Keratinocyte (primary cell): ENCODE data around the gene GBGT1. TPM values are rescaled to one million over a fixed set of nuclear protein-coding genes. Genes with fewer than 3 reads are reported as not detected.

Experiments
- DNase-seq: peaks from one replicate; pipeline ENCODE4 v3.0.0-alpha.2; 2011; ENCODE audit warnings: low read depth, missing footprints, low spot score
- FAIRE-seq: peaks from 2 replicates; lab custom pipeline; 2011; peaks lifted over from hg19 to GRCh38; lab: Jason Lieb, UNC
- H2AFZ ChIP-seq: 2 replicates; pipeline ENCODE4 v1.6.0; 2012; ENCODE audit warnings: low read length, control low read depth, inconsistent platforms; ENCODE audit not compliant: control insufficient read depth
- H3K27ac ChIP-seq: 2 replicates; pipeline ENCODE4 v1.5.1; 2011; ENCODE audit warnings: low read length; ENCODE audit not compliant: control insufficient read depth, insufficient read depth
- H3K27me3 ChIP-seq: 3 replicates; pipeline ENCODE4 v1.6.0; 2011; ENCODE audit warnings: low read length; ENCODE audit not compliant: control insufficient read depth, insufficient read depth; ENCODE audit errors: extremely low read depth
- H3K36me3 ChIP-seq, 2 experiments: 2 replicates in 1 of 2; 3 replicates in 1 of 2; pipeline ENCODE4 v1.5.1; 2011; ENCODE audit warnings: low read length in 2 of 2, mild to moderate bottlenecking in 1 of 2; ENCODE audit not compliant: control insufficient read depth in 2 of 2, insufficient read depth in 2 of 2; ENCODE audit errors: extremely low read depth in 1 of 2
- H3K4me1 ChIP-seq: 3 replicates; pipeline ENCODE4 v1.5.1; 2011; ENCODE audit warnings: low read length; ENCODE audit not compliant: control insufficient read depth, insufficient read depth; ENCODE audit errors: extremely low read depth
- H3K4me2 ChIP-seq: 3 replicates; pipeline ENCODE4 v1.6.0; 2011; ENCODE audit warnings: low read depth, low read length; ENCODE audit not compliant: control insufficient read depth, insufficient read depth; ENCODE audit errors: extremely low read depth
- H3K4me3 ChIP-seq, 3 experiments: fragments of 200-600 bp in 1 of 3; sonication (generic) in 1 of 3; 2 replicates in 2 of 3; 3 replicates in 1 of 3; pipeline ENCODE4 v1.5.1; 2011 to 2016; ENCODE audit warnings: low read length in 3 of 3, mild to moderate bottlenecking in 3 of 3, control low read depth in 2 of 3, inconsistent platforms in 1 of 3, low read depth in 1 of 3, mixed read lengths in 1 of 3, mixed run types in 1 of 3, moderate library complexity in 1 of 3; ENCODE audit not compliant: control insufficient read depth in 2 of 3, insufficient read depth in 2 of 3; ENCODE audit errors: extremely low read depth in 1 of 3
- H3K79me2 ChIP-seq: 2 replicates; pipeline ENCODE4 v1.6.0; 2012; ENCODE audit warnings: low read length; ENCODE audit not compliant: control insufficient read depth, insufficient read depth
- H3K9ac ChIP-seq: 3 replicates; pipeline ENCODE4 v1.6.0; 2011; ENCODE audit warnings: low read length; ENCODE audit not compliant: control insufficient read depth, insufficient read depth; ENCODE audit errors: extremely low read depth
- H3K9me1 ChIP-seq: 3 replicates; pipeline ENCODE4 v1.6.0; 2011; ENCODE audit warnings: low read length; ENCODE audit not compliant: control insufficient read depth, insufficient read depth; ENCODE audit errors: extremely low read depth
- H3K9me3 ChIP-seq: 2 replicates; pipeline ENCODE4 v1.5.1; 2012; ENCODE audit warnings: low read depth, low read length; ENCODE audit not compliant: control insufficient read depth
- H4K20me1 ChIP-seq: 3 replicates; pipeline ENCODE4 v1.6.0; 2011; ENCODE audit warnings: low read length; ENCODE audit not compliant: control insufficient read depth, insufficient read depth; ENCODE audit errors: extremely low read depth
- CTCF ChIP-seq, 3 experiments: IDR thresholded peaks in 1 of 3; conservative IDR thresholded peaks in 1 of 3; optimal IDR thresholded peaks in 1 of 3; 2 replicates in 2 of 3; 3 replicates in 1 of 3; pipeline versions ENCODE3 to v1.5.1; 2011; ENCODE audit warnings: low read length in 3 of 3, mild to moderate bottlenecking in 3 of 3, moderate library complexity in 2 of 3, control low read depth in 1 of 3, inconsistent platforms in 1 of 3; ENCODE audit not compliant: insufficient read depth in 2 of 3; ENCODE audit errors: extremely low read depth in 1 of 3
- EZH2 ChIP-seq: IDR thresholded peaks from one replicate; pipeline ENCODE4 v1.6.1; 2012; ENCODE audit warnings: inconsistent platforms, mild to moderate bottlenecking, low read length, moderate library complexity
- dilution Hi-C: fragments of 300-500 bp; cut with MboI; formaldehyde crosslinking; loops from one replicate; pipeline ENCODE4 v1.7.0; 2020; ENCODE audit warnings: low sequenced_read_pairs; ENCODE audit not compliant: extremely low pct_ligation_motif_present
- polyA plus RNA-seq, 5 experiments: library from polyadenylated mRNA; depleted of rRNA in 3 of 5; stranded (reverse) in 3 of 5; stranded (forward) in 1 of 5; unstranded in 1 of 5; fragments of >200 nt; gene quantifications; 1 replicate in 1 of 5; 2 replicates in 3 of 5; 3 replicates in 1 of 5; pipeline versions ENCODE4 v1.2.1 to v1.2.3, GENCODE V29; 2011 to 2012; ENCODE audit warnings: missing spikeins in 2 of 5, low read depth in 1 of 5, low replicate concordance in 1 of 5

The GBGT1 gene
- polyA plus RNA-seq, 1 donor (not counting 4 experiments of a cell fraction or from before 2014, with no cell fraction given), result 0.54 TPM

- DNase-seq (no peak), FAIRE-seq (no peak)
- Histone ChIP-seq H3K36me3 (peaks cover 0 to 5% of the 10 kb centered on the region in 2 experiments), H4K20me1 (peaks cover 27% of the 10 kb centered on the region), H2AFZ (no peak overlapping the region), H3K4me3 (no peak overlapping the region), H3K27ac (peak overlapping the region; percentile 20), H3K9me1 (no peaks in the 10 kb centered on the region), H3K9me3 (no peaks in the 10 kb centered on the region), H3K4me1 (peaks cover 22% of the 10 kb centered on the region), H3K79me2 (peaks cover 36% of the 10 kb centered on the region), H3K9ac (peak overlapping the region; percentile 3), H3K27me3 (no peaks in the 10 kb centered on the region), H3K4me2 (peak overlapping the region; percentile 87)
- dilution Hi-C loops, result no loop called here
- TF ChIP-seq CTCF (optimal IDR thresholded peaks at IDR 0.05 in 1 of 3, IDR thresholded peaks at IDR 0.05 in 1 of 3, conservative IDR thresholded peaks at IDR 0.05 in 1 of 3; ENCODE audit: extremely low read depth in 1 of 3, insufficient read depth in 2 of 3, low read length in 3 of 3) (no peak), EZH2 (no peak)
These were observed 16.8 kb downstream of the GBGT1 start for GRCh38 chr9:133146746-133147411.

- Histone ChIP-seq H3K4me3 (no peak overlapping the region), H3K4me1 (peaks cover 22% of the 10 kb centered on the region), H3K79me2 (peaks cover 44% of the 10 kb centered on the region), H2AFZ (no peak overlapping the region), H3K9me1 (no peaks in the 10 kb centered on the region), H3K27ac (no peak overlapping the region), H4K20me1 (peaks cover 36% of the 10 kb centered on the region), H3K36me3 (peaks cover 0 to 8% of the 10 kb centered on the region in 2 experiments), H3K4me2 (peak overlapping the region; percentile 77), H3K9ac (peak overlapping the region; percentile 37), H3K9me3 (no peaks in the 10 kb centered on the region), H3K27me3 (no peaks in the 10 kb centered on the region)
- no peak for TF ChIP-seq EZH2
- no peak for TF ChIP-seq CTCF (optimal IDR thresholded peaks at IDR 0.05 in 1 of 3, IDR thresholded peaks at IDR 0.05 in 1 of 3, conservative IDR thresholded peaks at IDR 0.05 in 1 of 3; ENCODE audit: extremely low read depth in 1 of 3, insufficient read depth in 2 of 3, low read length in 3 of 3)
- DNase-seq (no peak), FAIRE-seq (no peak)
- dilution Hi-C loops, result no loop called here
These were observed 18.5 kb downstream of the GBGT1 start for GRCh38 chr9:133144904-133145851.
